ENCODE measurements around the gene HS6ST3. TPM values are rescaled to one million over a fixed set of nuclear protein-coding genes. Genes with fewer than 3 reads are reported as not detected.

Gene HS6ST3
- total RNA-seq, 1 donor from 2014 or later, result under 0.01 TPM

GRCh38 chr13:96200810-96201209 lies 110.9 kb downstream of the HS6ST3 start:
- DNase-seq (ENCODE audit: low read depth), result no peak
- no peak for FAIRE-seq
- TF ChIP-seq, protein P1, sequence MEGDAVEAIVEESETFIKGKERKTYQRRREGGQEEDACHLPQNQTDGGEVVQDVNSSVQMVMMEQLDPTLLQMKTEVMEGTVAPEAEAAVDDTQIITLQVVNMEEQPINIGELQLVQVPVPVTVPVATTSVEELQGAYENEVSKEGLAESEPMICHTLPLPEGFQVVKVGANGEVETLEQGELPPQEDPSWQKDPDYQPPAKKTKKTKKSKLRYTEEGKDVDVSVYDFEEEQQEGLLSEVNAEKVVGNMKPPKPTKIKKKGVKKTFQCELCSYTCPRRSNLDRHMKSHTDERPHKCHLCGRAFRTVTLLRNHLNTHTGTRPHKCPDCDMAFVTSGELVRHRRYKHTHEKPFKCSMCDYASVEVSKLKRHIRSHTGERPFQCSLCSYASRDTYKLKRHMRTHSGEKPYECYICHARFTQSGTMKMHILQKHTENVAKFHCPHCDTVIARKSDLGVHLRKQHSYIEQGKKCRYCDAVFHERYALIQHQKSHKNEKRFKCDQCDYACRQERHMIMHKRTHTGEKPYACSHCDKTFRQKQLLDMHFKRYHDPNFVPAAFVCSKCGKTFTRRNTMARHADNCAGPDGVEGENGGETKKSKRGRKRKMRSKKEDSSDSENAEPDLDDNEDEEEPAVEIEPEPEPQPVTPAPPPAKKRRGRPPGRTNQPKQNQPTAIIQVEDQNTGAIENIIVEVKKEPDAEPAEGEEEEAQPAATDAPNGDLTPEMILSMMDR (IDR thresholded peaks at IDR 0.05; ENCODE audit: insufficient read depth, low read length, severe bottlenecking), result no peak
- no peak overlapping the region for H3K4me3 ChIP-seq (ENCODE audit: low read depth, low read length)
- no peaks in the 10 kb centered on the region for H3K36me3 ChIP-seq (ENCODE audit: control insufficient read depth, insufficient read depth, low read length)
- H3K27me3 ChIP-seq (ENCODE audit: control insufficient read depth, insufficient read depth, low read length), result no peaks in the 10 kb centered on the region

GRCh38 chr13:96202315-96202714 lies 112.4 kb downstream of the HS6ST3 start:
- FAIRE-seq, result no peak

GRCh38 chr13:96203471-96203870 lies 113.6 kb downstream of the HS6ST3 start:
- no peak for FAIRE-seq

More at GRCh38 chr13:96202315-96202714, 112.4 kb downstream of the HS6ST3 start:
- Histone ChIP-seq H3K36me3 (ENCODE audit: control insufficient read depth, insufficient read depth, low read length) (no peaks in the 10 kb centered on the region), H3K27me3 (ENCODE audit: control insufficient read depth, insufficient read depth, low read length) (no peaks in the 10 kb centered on the region), H3K4me3 (ENCODE audit: low read depth, low read length) (no peak overlapping the region)
- no peak for DNase-seq (ENCODE audit: low read depth)
- TF ChIP-seq, protein P1 (IDR thresholded peaks at IDR 0.05; ENCODE audit: insufficient read depth, low read length, severe bottlenecking), result no peak

GRCh38 chr13:96214824-96215445 lies 125.0 kb downstream of the HS6ST3 start:
- H3K36me3 ChIP-seq (ENCODE audit: control insufficient read depth, insufficient read depth, low read length), result no peaks in the 10 kb centered on the region
- no peaks in the 10 kb centered on the region for H3K27me3 ChIP-seq (ENCODE audit: control insufficient read depth, insufficient read depth, low read length)
- TF ChIP-seq, protein P1 (IDR thresholded peaks at IDR 0.05; ENCODE audit: insufficient read depth, low read length, severe bottlenecking), result no peak
- no peak overlapping the region for H3K4me3 ChIP-seq (ENCODE audit: low read depth, low read length)
- DNase-seq (ENCODE audit: low read depth), result no peak
- no peak for FAIRE-seq

More at GRCh38 chr13:96203471-96203870, 113.6 kb downstream of the HS6ST3 start:
- TF ChIP-seq, protein P1 (IDR thresholded peaks at IDR 0.05; ENCODE audit: insufficient read depth, low read length, severe bottlenecking), result no peak
- H3K4me3 ChIP-seq (ENCODE audit: low read depth, low read length), result no peak overlapping the region
- H3K36me3 ChIP-seq (ENCODE audit: control insufficient read depth, insufficient read depth, low read length), result no peaks in the 10 kb centered on the region
- no peaks in the 10 kb centered on the region for H3K27me3 ChIP-seq (ENCODE audit: control insufficient read depth, insufficient read depth, low read length)
- no peak for DNase-seq (ENCODE audit: low read depth)

DNA sequence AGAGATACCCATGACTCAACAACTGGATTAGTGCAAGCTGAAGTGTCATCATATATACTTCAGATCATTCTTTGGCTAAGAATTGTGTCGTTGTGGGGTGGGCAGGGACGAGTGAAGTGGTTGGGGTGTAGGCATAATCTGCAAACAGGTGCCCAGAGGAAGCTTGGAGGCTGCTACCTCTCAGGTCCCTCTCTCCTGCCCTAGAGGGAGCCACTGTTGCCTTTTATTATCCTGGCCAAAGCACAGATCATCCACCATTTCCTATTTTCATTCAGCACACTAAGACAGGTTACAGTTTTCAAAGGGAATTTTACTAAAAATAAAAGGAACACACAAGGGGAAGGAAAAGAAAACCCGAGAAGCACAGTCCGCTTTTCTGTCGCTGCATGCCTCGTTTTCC lies 126.6 kb downstream of the HS6ST3 start:
- no peak overlapping the region for H3K4me3 ChIP-seq (ENCODE audit: low read depth, low read length)
- no peaks in the 10 kb centered on the region for H3K36me3 ChIP-seq (ENCODE audit: control insufficient read depth, insufficient read depth, low read length)
- DNase-seq (ENCODE audit: low read depth) (no peak), FAIRE-seq (no peak)
- no peaks in the 10 kb centered on the region for H3K27me3 ChIP-seq (ENCODE audit: control insufficient read depth, insufficient read depth, low read length)
- TF ChIP-seq, protein P1 (IDR thresholded peaks at IDR 0.05; ENCODE audit: insufficient read depth, low read length, severe bottlenecking), result no peak

- FAIRE-seq, result peak; percentile 36
- no peaks in the 10 kb centered on the region for H3K27me3 ChIP-seq (ENCODE audit: control insufficient read depth, insufficient read depth, low read length)
- no peak for DNase-seq (ENCODE audit: low read depth)
- H3K36me3 ChIP-seq (ENCODE audit: control insufficient read depth, insufficient read depth, low read length), result no peaks in the 10 kb centered on the region
- no peak overlapping the region for H3K4me3 ChIP-seq (ENCODE audit: low read depth, low read length)
- TF ChIP-seq, protein P1 (IDR thresholded peaks at IDR 0.05; ENCODE audit: insufficient read depth, low read length, severe bottlenecking), result no peak
These were observed 128.6 kb downstream of the HS6ST3 start for GRCh38 chr13:96218475-96218874.

Measured in bronchial epithelial cell (primary cell).